PFSK-1 (cell line): ENCODE results near the gene RHBDD1.

Source experiments
- FOXP2 ChIP-seq: optimal IDR thresholded peaks from 2 replicates; pipeline ENCODE3; 2011; ENCODE audit warnings: borderline replicate concordance, control low read depth, inconsistent platforms; ENCODE audit not compliant: insufficient read depth; ENCODE audit errors: extremely low read length, extremely low read depth
- POLR2AphosphoS5 ChIP-seq: IDR thresholded peaks from 2 replicates; pipeline ENCODE4 v1.6.1; 2012; ENCODE audit warnings: low read depth, mild to moderate bottlenecking, control low read depth, low read length, moderate library complexity
- SIN3A ChIP-seq: IDR thresholded peaks from 2 replicates; pipeline ENCODE4 v1.6.1; 2012; ENCODE audit warnings: mild to moderate bottlenecking, low read length, moderate library complexity, borderline replicate concordance; ENCODE audit not compliant: insufficient read depth
- TAF1 ChIP-seq: IDR thresholded peaks from 2 replicates; pipeline ENCODE4 v1.6.1; 2012; ENCODE audit warnings: low read length, control low read depth, borderline replicate concordance; ENCODE audit not compliant: insufficient read depth
- TF ChIP-seq, protein P1 (sequence below), 2 experiments: IDR thresholded peaks; 2 replicates each; pipeline versions ENCODE4 v1.6.1 to v1.8.0; 2011 to 2012; ENCODE audit warnings: low read depth in 2 of 2, low read length in 2 of 2, control low read depth in 1 of 2, inconsistent platforms in 1 of 2, mild to moderate bottlenecking in 1 of 2, moderate library complexity in 1 of 2; ENCODE audit not compliant: insufficient read depth in 1 of 2

Gene RHBDD1

DNA sequence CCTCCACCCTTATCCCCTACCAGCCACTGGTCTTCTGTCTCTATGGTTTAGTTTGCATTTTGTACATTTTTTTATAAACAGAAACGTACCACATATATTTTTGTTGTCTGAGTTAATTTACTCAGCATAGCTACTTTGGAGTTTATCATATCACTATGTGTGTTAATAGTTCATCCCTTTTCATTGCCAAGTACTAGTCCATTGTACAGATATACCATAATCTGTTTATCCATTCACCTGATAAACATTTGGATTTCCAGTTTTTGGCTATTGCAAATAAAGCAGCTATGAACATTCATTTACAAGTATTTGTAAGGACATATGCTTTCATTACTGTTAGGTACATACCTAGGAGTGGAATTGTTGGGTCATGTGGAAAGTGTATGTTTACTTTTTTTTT lies 123.6 kb downstream of the RHBDD1 start:
- TF ChIP-seq POLR2AphosphoS5 (no peak), TAF1 (no peak), FOXP2 (no peak), SIN3A (no peak)
- TF ChIP-seq, protein P1, sequence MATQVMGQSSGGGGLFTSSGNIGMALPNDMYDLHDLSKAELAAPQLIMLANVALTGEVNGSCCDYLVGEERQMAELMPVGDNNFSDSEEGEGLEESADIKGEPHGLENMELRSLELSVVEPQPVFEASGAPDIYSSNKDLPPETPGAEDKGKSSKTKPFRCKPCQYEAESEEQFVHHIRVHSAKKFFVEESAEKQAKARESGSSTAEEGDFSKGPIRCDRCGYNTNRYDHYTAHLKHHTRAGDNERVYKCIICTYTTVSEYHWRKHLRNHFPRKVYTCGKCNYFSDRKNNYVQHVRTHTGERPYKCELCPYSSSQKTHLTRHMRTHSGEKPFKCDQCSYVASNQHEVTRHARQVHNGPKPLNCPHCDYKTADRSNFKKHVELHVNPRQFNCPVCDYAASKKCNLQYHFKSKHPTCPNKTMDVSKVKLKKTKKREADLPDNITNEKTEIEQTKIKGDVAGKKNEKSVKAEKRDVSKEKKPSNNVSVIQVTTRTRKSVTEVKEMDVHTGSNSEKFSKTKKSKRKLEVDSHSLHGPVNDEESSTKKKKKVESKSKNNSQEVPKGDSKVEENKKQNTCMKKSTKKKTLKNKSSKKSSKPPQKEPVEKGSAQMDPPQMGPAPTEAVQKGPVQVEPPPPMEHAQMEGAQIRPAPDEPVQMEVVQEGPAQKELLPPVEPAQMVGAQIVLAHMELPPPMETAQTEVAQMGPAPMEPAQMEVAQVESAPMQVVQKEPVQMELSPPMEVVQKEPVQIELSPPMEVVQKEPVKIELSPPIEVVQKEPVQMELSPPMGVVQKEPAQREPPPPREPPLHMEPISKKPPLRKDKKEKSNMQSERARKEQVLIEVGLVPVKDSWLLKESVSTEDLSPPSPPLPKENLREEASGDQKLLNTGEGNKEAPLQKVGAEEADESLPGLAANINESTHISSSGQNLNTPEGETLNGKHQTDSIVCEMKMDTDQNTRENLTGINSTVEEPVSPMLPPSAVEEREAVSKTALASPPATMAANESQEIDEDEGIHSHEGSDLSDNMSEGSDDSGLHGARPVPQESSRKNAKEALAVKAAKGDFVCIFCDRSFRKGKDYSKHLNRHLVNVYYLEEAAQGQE (IDR thresholded peaks at IDR 0.05; ENCODE audit: insufficient read depth in 1 of 2, low read depth in 2 of 2, low read length in 2 of 2) = no peak

DNA sequence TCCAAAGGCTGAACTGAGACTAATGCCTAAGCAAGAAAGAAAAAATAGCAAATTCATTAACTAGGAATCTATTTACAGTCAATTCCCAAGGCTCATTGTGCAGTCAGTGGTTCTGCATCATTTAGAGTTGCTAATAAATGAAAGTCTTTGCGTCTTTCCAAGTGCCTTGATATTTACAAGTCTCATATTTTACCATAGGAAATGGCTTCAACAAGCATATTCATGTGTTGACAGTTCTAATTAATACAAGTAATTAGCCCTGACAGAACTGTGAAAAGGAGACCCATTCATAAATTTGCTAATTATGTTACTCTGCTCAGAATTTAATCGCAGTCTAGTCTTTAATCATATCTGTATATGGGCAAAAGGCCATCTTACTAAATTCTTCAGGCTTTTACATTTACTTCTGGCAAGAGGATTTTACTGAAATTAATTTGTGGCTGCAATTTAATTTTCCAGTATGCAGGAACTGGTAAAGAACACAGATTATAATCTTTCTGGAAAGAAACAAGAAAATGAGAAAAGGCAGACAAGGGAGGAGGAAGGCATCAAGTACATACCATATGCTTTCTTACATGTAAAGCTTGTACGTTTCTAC lies 126.4 kb downstream of the RHBDD1 start:
- TF ChIP-seq POLR2AphosphoS5 (no peak), SIN3A (no peak), FOXP2 (no peak), TAF1 (no peak)
- TF ChIP-seq, protein P1 (IDR thresholded peaks at IDR 0.05; ENCODE audit: insufficient read depth in 1 of 2, low read depth in 2 of 2, low read length in 2 of 2) = no peak

DNA sequence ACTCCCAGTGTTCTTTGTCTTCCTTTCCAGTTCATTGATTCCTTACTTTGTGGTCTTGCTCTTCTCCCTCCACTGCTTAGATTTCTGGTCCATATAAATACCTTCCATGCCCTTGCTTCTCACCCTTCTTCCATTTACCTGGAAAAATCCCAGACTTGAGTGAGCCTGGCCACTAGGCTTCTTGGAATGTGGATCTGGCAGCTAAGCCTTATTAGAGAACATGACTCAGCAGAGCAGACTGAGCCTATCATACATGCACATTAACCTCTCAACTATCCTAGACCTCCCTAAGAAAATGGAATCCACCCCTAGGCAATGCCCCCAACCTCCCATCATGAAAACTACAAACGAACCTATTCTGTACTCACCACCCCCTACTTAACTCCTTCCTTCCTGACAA lies 127.7 kb downstream of the RHBDD1 start:
- TF ChIP-seq, protein P1 (IDR thresholded peaks at IDR 0.05; ENCODE audit: insufficient read depth in 1 of 2, low read depth in 2 of 2, low read length in 2 of 2) = no peak
- TF ChIP-seq TAF1 (no peak), POLR2AphosphoS5 (no peak), SIN3A (no peak), FOXP2 (no peak)

DNA sequence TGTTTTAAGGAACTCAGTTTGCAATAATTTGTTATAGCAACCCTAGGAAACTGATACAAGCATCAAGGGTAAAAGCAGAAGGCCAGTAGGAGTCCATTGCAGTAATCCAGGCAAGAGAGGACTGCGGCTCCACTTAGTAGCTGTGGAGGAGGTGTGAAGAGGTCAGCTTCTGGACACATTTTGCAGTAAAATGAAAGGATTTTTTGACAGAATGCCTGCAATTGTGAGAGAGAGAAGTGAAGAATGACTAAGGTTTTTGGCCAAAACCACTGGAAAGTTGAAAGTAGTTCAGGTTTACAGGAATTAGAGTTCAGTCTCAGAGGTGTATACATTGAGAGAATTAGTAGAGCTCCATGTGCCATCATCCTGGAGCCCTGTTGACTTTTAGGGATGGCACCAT lies 129.5 kb downstream of the RHBDD1 start:
- TF ChIP-seq, protein P1 (IDR thresholded peaks at IDR 0.05; ENCODE audit: insufficient read depth in 1 of 2, low read depth in 2 of 2, low read length in 2 of 2) = no peak
- TF ChIP-seq TAF1 (no peak), FOXP2 (no peak), POLR2AphosphoS5 (no peak), SIN3A (no peak)
